Upper lobe of left lung (tissue), 4 donors: ENCODE measurements around the gene VPS26C.

Source experiments
- POLR2A ChIP-seq, 4 donors: fragments of 450-650 bp; IDR thresholded peaks; one replicate each; pipeline ENCODE4 v1.5.1; 2016 to 2017; ENCODE audit warnings: antibody characterized with exemption in 4 of 4, mild to moderate bottlenecking in 2 of 4
- POLR2AphosphoS5 ChIP-seq, 2 donors: sonication (generic); formaldehyde crosslinking; IDR thresholded peaks; one replicate each; pipeline ENCODE4 v1.5.1; 2017; ENCODE audit warnings: antibody characterized with exemption in 2 of 2
- TF ChIP-seq, protein P1 (sequence below), 6 experiments: fragments of 450-650 bp in 4 of 6; fragments of 200-600 bp in 2 of 6; sonication (generic) in 2 of 6; IDR thresholded peaks; one replicate each; pipeline ENCODE4 v1.5.1; 2016 to 2019; ENCODE audit warnings: antibody characterized with exemption in 6 of 6

- TF ChIP-seq, protein P1, sequence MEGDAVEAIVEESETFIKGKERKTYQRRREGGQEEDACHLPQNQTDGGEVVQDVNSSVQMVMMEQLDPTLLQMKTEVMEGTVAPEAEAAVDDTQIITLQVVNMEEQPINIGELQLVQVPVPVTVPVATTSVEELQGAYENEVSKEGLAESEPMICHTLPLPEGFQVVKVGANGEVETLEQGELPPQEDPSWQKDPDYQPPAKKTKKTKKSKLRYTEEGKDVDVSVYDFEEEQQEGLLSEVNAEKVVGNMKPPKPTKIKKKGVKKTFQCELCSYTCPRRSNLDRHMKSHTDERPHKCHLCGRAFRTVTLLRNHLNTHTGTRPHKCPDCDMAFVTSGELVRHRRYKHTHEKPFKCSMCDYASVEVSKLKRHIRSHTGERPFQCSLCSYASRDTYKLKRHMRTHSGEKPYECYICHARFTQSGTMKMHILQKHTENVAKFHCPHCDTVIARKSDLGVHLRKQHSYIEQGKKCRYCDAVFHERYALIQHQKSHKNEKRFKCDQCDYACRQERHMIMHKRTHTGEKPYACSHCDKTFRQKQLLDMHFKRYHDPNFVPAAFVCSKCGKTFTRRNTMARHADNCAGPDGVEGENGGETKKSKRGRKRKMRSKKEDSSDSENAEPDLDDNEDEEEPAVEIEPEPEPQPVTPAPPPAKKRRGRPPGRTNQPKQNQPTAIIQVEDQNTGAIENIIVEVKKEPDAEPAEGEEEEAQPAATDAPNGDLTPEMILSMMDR (IDR thresholded peaks at IDR 0.05), result no peak
- TF ChIP-seq POLR2A (IDR thresholded peaks at IDR 0.05), result no peak
- no peak for TF ChIP-seq POLR2AphosphoS5 (IDR thresholded peaks at IDR 0.05)
Observed at GRCh38 chr21:37186983-37187382, 80.2 kb downstream of the VPS26C start.
